Osteoblast (primary cell): Measurements from ENCODE around the gene MTMR4. TPM values are rescaled to one million over a fixed set of nuclear protein-coding genes. Genes with fewer than 3 reads are reported as not detected.

ENCODE experiments used
- DNase-seq: peaks from one replicate; pipeline ENCODE4 v3.0.0; 2011; ENCODE audit warnings: low spot score, mixed read lengths; ENCODE audit not compliant: insufficient read length; ENCODE audit errors: missing footprints
- H2AFZ ChIP-seq: 2 replicates; pipeline ENCODE4 v1.6.0; 2011; ENCODE audit warnings: mild to moderate bottlenecking, low read length
- H3K27ac ChIP-seq: 2 replicates; pipeline ENCODE4 v1.5.1; 2011; ENCODE audit warnings: mild to moderate bottlenecking, low read depth, low read length, moderate library complexity
- H3K27me3 ChIP-seq: 2 replicates; pipeline ENCODE4 v1.6.0; 2012; ENCODE audit warnings: mild to moderate bottlenecking, control low read depth, inconsistent platforms, low read length, moderate library complexity; ENCODE audit not compliant: insufficient read depth
- H3K36me3 ChIP-seq: 2 replicates; pipeline ENCODE4 v1.5.1; 2011; ENCODE audit warnings: mild to moderate bottlenecking, low read length, control low read depth, moderate library complexity; ENCODE audit not compliant: insufficient read depth
- H3K4me1 ChIP-seq: 2 replicates; pipeline ENCODE4 v1.5.1; 2011; ENCODE audit warnings: mild to moderate bottlenecking, low read length, control low read depth, moderate library complexity; ENCODE audit not compliant: insufficient read depth
- H3K4me2 ChIP-seq: 2 replicates; pipeline ENCODE4 v1.6.0; 2011; ENCODE audit warnings: mild to moderate bottlenecking, low read length; ENCODE audit not compliant: insufficient read depth
- H3K4me3 ChIP-seq: fragments of 200-600 bp; sonication (generic); 3 replicates; pipeline ENCODE4 v1.5.1; 2012; ENCODE audit warnings: mild to moderate bottlenecking, low read length, inconsistent platforms; ENCODE audit not compliant: insufficient read depth
- H3K79me2 ChIP-seq: 2 replicates; pipeline ENCODE4 v1.6.0; 2012; ENCODE audit warnings: mild to moderate bottlenecking, low read length, control low read depth, inconsistent platforms; ENCODE audit not compliant: insufficient read depth
- H3K9me3 ChIP-seq: 2 replicates; pipeline ENCODE4 v1.5.1; 2011; ENCODE audit warnings: low read depth, low read length, control low read depth
- H4K20me1 ChIP-seq: 2 replicates; pipeline ENCODE4 v1.6.0; 2012; ENCODE audit warnings: mild to moderate bottlenecking, low read length, control low read depth; ENCODE audit not compliant: insufficient read depth
- total RNA-seq: library from RNA; depleted of rRNA; stranded (reverse); fragments of >200 nt; gene quantifications from 2 replicates; pipeline ENCODE4 v1.2.3, GENCODE V29; 2012
- TF ChIP-seq, protein P1 (sequence below): IDR thresholded peaks from 2 replicates; pipeline ENCODE4 v1.5.1; 2011; ENCODE audit warnings: mild to moderate bottlenecking, low read depth, low read length, moderate library complexity; ENCODE audit errors: extremely low read depth

MTMR4 gene
- total RNA-seq, 1 donor, result 51.4 TPM

DNA sequence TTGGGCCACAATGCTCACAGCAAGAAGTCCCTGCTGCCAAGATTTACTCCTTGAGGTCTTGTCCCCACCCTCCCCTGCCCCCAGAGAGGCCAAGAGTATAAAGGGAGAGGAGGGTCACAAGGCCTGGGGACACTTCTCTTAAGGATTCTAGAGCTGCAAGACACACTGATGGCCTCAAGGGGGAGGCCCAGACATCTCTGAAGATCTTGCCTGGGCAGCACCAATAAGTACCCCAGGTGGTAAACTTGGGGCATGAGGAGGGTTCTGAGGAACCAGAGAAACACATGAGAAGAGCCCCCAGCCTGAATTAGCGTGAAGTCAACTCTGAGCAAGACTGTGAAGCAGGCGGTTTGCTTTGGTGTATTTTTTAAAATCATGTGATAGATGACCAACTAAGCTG is 26.8 kb upstream of the MTMR4 start:
- no peaks in the 10 kb centered on the region for H3K9me3 ChIP-seq
- no peaks in the 10 kb centered on the region for H3K4me1 ChIP-seq
- DNase-seq, result no peak
- H3K27ac ChIP-seq, result no peak overlapping the region
- no peaks in the 10 kb centered on the region for H3K36me3 ChIP-seq
- no peak overlapping the region for H3K4me3 ChIP-seq
- no peak overlapping the region for H3K4me2 ChIP-seq
- no peak overlapping the region for H2AFZ ChIP-seq
- H4K20me1 ChIP-seq, result no peaks in the 10 kb centered on the region
- H3K27me3 ChIP-seq, result peaks cover 17% of the 10 kb centered on the region
- TF ChIP-seq, protein P1, sequence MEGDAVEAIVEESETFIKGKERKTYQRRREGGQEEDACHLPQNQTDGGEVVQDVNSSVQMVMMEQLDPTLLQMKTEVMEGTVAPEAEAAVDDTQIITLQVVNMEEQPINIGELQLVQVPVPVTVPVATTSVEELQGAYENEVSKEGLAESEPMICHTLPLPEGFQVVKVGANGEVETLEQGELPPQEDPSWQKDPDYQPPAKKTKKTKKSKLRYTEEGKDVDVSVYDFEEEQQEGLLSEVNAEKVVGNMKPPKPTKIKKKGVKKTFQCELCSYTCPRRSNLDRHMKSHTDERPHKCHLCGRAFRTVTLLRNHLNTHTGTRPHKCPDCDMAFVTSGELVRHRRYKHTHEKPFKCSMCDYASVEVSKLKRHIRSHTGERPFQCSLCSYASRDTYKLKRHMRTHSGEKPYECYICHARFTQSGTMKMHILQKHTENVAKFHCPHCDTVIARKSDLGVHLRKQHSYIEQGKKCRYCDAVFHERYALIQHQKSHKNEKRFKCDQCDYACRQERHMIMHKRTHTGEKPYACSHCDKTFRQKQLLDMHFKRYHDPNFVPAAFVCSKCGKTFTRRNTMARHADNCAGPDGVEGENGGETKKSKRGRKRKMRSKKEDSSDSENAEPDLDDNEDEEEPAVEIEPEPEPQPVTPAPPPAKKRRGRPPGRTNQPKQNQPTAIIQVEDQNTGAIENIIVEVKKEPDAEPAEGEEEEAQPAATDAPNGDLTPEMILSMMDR, result peak; percentile 34
- H3K79me2 ChIP-seq, result no peaks in the 10 kb centered on the region

DNA sequence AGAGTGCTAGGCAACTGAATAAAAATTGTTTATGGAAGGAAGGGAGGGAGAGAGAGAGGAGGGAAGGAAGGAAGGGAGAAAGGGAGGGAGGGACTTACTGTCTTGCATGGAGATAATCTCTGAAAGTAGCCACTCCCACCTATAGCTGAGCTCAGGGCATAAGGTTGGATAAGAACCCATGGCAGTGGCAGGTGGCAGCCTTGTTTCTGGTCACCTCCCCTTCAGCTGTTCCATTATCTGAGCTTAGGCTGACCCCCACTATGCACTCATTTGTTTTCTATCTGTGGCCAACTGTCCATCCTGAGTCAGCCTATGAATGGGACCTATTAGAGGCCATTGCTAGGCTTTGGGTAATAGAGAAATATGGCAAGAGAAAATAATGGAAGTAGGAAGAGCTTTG is 25.3 kb upstream of the MTMR4 start:
- H3K4me3 ChIP-seq, result no peak overlapping the region
- H3K4me1 ChIP-seq, result peaks cover 9% of the 10 kb centered on the region
- no peak overlapping the region for H3K4me2 ChIP-seq
- TF ChIP-seq, protein P1, result no peak
- H3K79me2 ChIP-seq, result no peaks in the 10 kb centered on the region
- no peak overlapping the region for H2AFZ ChIP-seq
- no peaks in the 10 kb centered on the region for H3K9me3 ChIP-seq
- H3K27ac ChIP-seq, result no peak overlapping the region
- peaks cover 17% of the 10 kb centered on the region for H3K27me3 ChIP-seq
- no peaks in the 10 kb centered on the region for H4K20me1 ChIP-seq
- DNase-seq, result no peak
- no peaks in the 10 kb centered on the region for H3K36me3 ChIP-seq

DNA sequence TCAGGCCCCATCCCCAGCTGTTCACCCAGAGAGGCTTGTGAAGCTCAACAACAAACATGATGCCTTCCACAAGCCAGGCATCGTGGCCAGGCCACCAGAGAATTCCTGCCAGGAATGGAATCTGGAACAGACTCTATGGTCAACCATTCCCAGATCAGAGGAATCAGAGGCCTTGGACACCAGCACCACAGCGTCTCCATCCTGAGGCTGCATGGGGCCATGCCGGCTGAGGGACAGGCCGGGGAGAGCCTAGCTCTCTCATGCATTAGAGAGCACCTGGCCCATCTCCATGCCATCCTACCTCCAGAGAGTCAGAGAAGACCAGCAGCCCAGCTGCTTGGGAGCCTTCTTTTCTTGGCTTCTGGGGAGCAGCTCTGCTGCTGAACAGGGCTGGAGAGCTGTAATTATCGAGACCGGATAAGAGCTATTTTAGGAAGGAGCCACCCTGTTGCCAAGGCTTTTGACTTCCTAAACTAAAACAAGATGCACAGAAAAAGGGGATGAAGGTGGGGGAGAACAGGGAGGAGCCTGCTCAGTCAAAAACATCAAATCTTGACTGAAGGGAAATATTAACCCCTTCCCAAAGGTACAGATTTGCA is 24.5 kb upstream of the MTMR4 start:
- Histone ChIP-seq H3K9me3 (no peaks in the 10 kb centered on the region), H3K27ac (no peak overlapping the region)

GRCh38 chr17:58537266-58537665 is 22.8 kb upstream of the MTMR4 start:
- no peaks in the 10 kb centered on the region for H4K20me1 ChIP-seq
- TF ChIP-seq, protein P1, result no peak
- no peaks in the 10 kb centered on the region for H3K9me3 ChIP-seq
- peaks cover 16% of the 10 kb centered on the region for H3K27me3 ChIP-seq
- no peak overlapping the region for H3K4me2 ChIP-seq
- no peak overlapping the region for H3K4me3 ChIP-seq
- DNase-seq, result peak; percentile 72
- H3K36me3 ChIP-seq, result no peaks in the 10 kb centered on the region
- H3K27ac ChIP-seq, result no peak overlapping the region
- peaks cover 11% of the 10 kb centered on the region for H3K4me1 ChIP-seq
- H3K79me2 ChIP-seq, result no peaks in the 10 kb centered on the region
- H2AFZ ChIP-seq, result no peak overlapping the region

More for the DNA sequence above, 24.5 kb upstream of the MTMR4 start:
- peaks cover 11% of the 10 kb centered on the region for H3K4me1 ChIP-seq
- no peak overlapping the region for H2AFZ ChIP-seq
- H3K79me2 ChIP-seq, result no peaks in the 10 kb centered on the region
- no peaks in the 10 kb centered on the region for H3K36me3 ChIP-seq
- DNase-seq, result no peak
- TF ChIP-seq, protein P1, result no peak
- H3K27me3 ChIP-seq, result peaks cover 14% of the 10 kb centered on the region
- H3K4me2 ChIP-seq, result no peak overlapping the region
- H4K20me1 ChIP-seq, result no peaks in the 10 kb centered on the region
- no peak overlapping the region for H3K4me3 ChIP-seq
